Measurements from ENCODE around the gene LZTFL1. TPM values are rescaled to one million over a fixed set of nuclear protein-coding genes. Genes with fewer than 3 reads are reported as not detected.

LZTFL1 gene
- total and polyA plus RNA-seq, 2 experiments from 2014 or later = 14.3 to 25.1 TPM

DNA sequence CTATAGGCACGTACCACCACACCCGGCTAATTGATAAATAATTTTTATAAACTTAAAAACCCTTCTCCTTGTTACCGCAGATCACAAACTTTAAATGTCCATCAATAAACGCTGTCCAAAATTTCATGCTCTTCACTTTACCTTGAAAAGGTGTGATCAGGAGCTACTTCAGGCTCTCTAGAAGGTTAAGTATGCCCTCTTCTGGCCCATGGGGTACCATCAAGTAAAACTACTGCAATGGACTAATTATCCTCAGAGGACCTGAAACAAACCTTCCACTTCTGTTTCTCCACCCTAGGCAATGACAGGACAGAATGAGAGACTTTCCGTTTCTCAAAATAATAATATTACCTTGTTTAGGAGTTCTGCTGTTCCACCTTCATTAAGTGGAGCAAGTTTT lies 9.2 kb downstream of the LZTFL1 start:
- no peak overlapping the region for H2AFZ ChIP-seq
- H3K9me2 ChIP-seq (replicated peaks; ENCODE audit: insufficient read depth) = no peaks in the 10 kb centered on the region
- no peak overlapping the region for H3K4me2 ChIP-seq
- no peaks in the 10 kb centered on the region for H3K27me3 ChIP-seq
- peak; percentile 34 for DNase-seq (ENCODE audit: low spot score)
- H3K4me1 ChIP-seq (ENCODE audit: insufficient read depth) = no peaks in the 10 kb centered on the region
- no peaks in the 10 kb centered on the region for H3K9me3 ChIP-seq (ENCODE audit: low read depth)
- H3K27ac ChIP-seq = no peak overlapping the region
- H4K20me1 ChIP-seq (ENCODE audit: insufficient read depth, poor library complexity, severe bottlenecking) = no peaks in the 10 kb centered on the region
- 92% methylated on average over 5 of the region's 5 CpGs for WGBS (ENCODE audit: low lambda C conversion rate, missing lambda C conversion rate)
- no peak overlapping the region for H3K4me3 ChIP-seq
- no peaks in the 10 kb centered on the region for H3K79me2 ChIP-seq
- TF ChIP-seq CTCF (IDR thresholded peaks at IDR 0.05; ENCODE audit: poor library complexity) = peak; percentile 54
- no peak for TF ChIP-seq EZH2phosphoT487 (IDR thresholded peaks at IDR 0.05; ENCODE audit: low read depth, severe bottlenecking, unreplicated experiment)
- H3K36me3 ChIP-seq (replicated peaks; ENCODE audit: insufficient read depth, low read depth) = no peaks in the 10 kb centered on the region

GRCh38 chr3:45830121-45830520 lies 11.8 kb downstream of the LZTFL1 start:
- H3K27me3 ChIP-seq = no peaks in the 10 kb centered on the region
- H3K27ac ChIP-seq = no peak overlapping the region
- H3K9me3 ChIP-seq (ENCODE audit: low read depth) = no peaks in the 10 kb centered on the region
- no peaks in the 10 kb centered on the region for H3K9me2 ChIP-seq (replicated peaks; ENCODE audit: insufficient read depth)
- no peak overlapping the region for H2AFZ ChIP-seq
- DNase-seq (ENCODE audit: low spot score) = no peak
- no peak overlapping the region for H3K4me2 ChIP-seq
- TF ChIP-seq CTCF (IDR thresholded peaks at IDR 0.05; ENCODE audit: poor library complexity) = no peak
- no peak for TF ChIP-seq EZH2 (IDR thresholded peaks at IDR 0.05; ENCODE audit: borderline replicate concordance)
- TF ChIP-seq EZH2phosphoT487 (IDR thresholded peaks at IDR 0.05; ENCODE audit: low read depth, severe bottlenecking, unreplicated experiment) = no peak
- H3K36me3 ChIP-seq (replicated peaks; ENCODE audit: insufficient read depth, low read depth) = no peaks in the 10 kb centered on the region
- H3K79me2 ChIP-seq = no peaks in the 10 kb centered on the region
- 88% methylated on average over 5 of the region's 5 CpGs for WGBS (ENCODE audit: low lambda C conversion rate, missing lambda C conversion rate)
- H4K20me1 ChIP-seq (ENCODE audit: insufficient read depth, poor library complexity, severe bottlenecking) = no peaks in the 10 kb centered on the region
- H3K4me1 ChIP-seq (ENCODE audit: insufficient read depth) = no peaks in the 10 kb centered on the region
- no peak overlapping the region for H3K4me3 ChIP-seq

DNA sequence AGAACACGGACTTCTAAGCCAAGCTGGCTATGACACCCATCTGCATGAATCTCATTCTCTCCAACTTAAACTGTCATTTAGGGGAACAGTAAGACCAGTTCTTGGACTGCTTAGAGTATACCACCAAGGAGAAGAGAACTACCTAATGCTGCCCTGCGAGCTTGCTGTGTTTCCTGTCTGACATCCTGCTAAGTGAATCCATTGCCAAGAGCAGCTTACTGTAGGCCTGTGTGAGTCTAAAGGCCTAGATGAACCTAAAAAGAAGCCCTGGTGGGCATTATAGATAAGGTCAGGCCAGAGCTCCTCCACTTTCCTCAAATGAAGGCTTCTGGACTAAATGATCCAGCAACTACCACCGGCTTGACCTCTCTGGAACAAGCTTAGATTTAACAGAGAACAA lies 15.0 kb downstream of the LZTFL1 start:
- TF ChIP-seq EZH2 (IDR thresholded peaks at IDR 0.05; ENCODE audit: borderline replicate concordance) (no peak), EZH2phosphoT487 (IDR thresholded peaks at IDR 0.05; ENCODE audit: low read depth, severe bottlenecking, unreplicated experiment) (no peak), CTCF (IDR thresholded peaks at IDR 0.05; ENCODE audit: poor library complexity) (no peak)
- Histone ChIP-seq H2AFZ (no peak overlapping the region), H3K4me1 (ENCODE audit: insufficient read depth) (no peaks in the 10 kb centered on the region), H4K20me1 (ENCODE audit: insufficient read depth, poor library complexity, severe bottlenecking) (no peaks in the 10 kb centered on the region), H3K36me3 (replicated peaks; ENCODE audit: insufficient read depth, low read depth) (no peaks in the 10 kb centered on the region), H3K27me3 (no peaks in the 10 kb centered on the region), H3K9me3 (ENCODE audit: low read depth) (no peaks in the 10 kb centered on the region), H3K79me2 (no peaks in the 10 kb centered on the region), H3K4me3 (no peak overlapping the region), H3K27ac (no peak overlapping the region), H3K4me2 (no peak overlapping the region), H3K9me2 (replicated peaks; ENCODE audit: insufficient read depth) (no peaks in the 10 kb centered on the region)
- 84% methylated on average over 3 of the region's 3 CpGs for WGBS (ENCODE audit: low lambda C conversion rate, missing lambda C conversion rate)
- DNase-seq (ENCODE audit: low spot score) = no peak

GRCh38 chr3:45826321-45826720 lies 15.6 kb downstream of the LZTFL1 start:
- H3K9me3 ChIP-seq (ENCODE audit: low read depth) = no peaks in the 10 kb centered on the region
- no peak overlapping the region for H3K4me2 ChIP-seq
- H3K79me2 ChIP-seq = no peaks in the 10 kb centered on the region
- 81% methylated on average over 2 of the region's 2 CpGs for WGBS (ENCODE audit: low lambda C conversion rate, missing lambda C conversion rate)
- no peak for DNase-seq (ENCODE audit: low spot score)
- TF ChIP-seq EZH2 (IDR thresholded peaks at IDR 0.05; ENCODE audit: borderline replicate concordance) (no peak), EZH2phosphoT487 (IDR thresholded peaks at IDR 0.05; ENCODE audit: low read depth, severe bottlenecking, unreplicated experiment) (no peak), CTCF (IDR thresholded peaks at IDR 0.05; ENCODE audit: poor library complexity) (no peak)
- H3K27me3 ChIP-seq = no peaks in the 10 kb centered on the region
- no peaks in the 10 kb centered on the region for H3K4me1 ChIP-seq (ENCODE audit: insufficient read depth)
- H2AFZ ChIP-seq = no peak overlapping the region
- H3K36me3 ChIP-seq (replicated peaks; ENCODE audit: insufficient read depth, low read depth) = no peaks in the 10 kb centered on the region
- H4K20me1 ChIP-seq (ENCODE audit: insufficient read depth, poor library complexity, severe bottlenecking) = no peaks in the 10 kb centered on the region
- H3K27ac ChIP-seq = no peak overlapping the region
- no peaks in the 10 kb centered on the region for H3K9me2 ChIP-seq (replicated peaks; ENCODE audit: insufficient read depth)
- H3K4me3 ChIP-seq = no peak overlapping the region
